K562 (cell line): ENCODE results near the gene HSPA4. TPM values are rescaled to one million over a fixed set of nuclear protein-coding genes. Genes with fewer than 3 reads are reported as not detected.

ENCODE experiments used
- BCL6 ChIP-seq: fragments of 250-450 bp; sonication (Bioruptor Pico); IDR thresholded peaks from 2 replicates; pipeline ENCODE4 v1.4.0; 2020
- CBX5 ChIP-seq: IDR thresholded peaks from 2 replicates; pipeline ENCODE4 v1.6.1; 2014; ENCODE audit warnings: low read depth, borderline replicate concordance
- CREBBP ChIP-seq: IDR thresholded peaks from one replicate; pipeline ENCODE4 v1.6.1; 2012; ENCODE audit warnings: low read depth, mild to moderate bottlenecking, control low read depth, inconsistent platforms, low read length
- HNRNPH1 ChIP-seq: fragments of 200-400 bp; formaldehyde crosslinking; optimal IDR thresholded peaks from 2 replicates; pipeline ENCODE3; 2017; ENCODE audit warnings: low read depth, mild to moderate bottlenecking, low read length, moderate library complexity
- JUND ChIP-seq, 2 experiments: IDR thresholded peaks; 2 replicates in 1 of 2; 3 replicates in 1 of 2; pipeline ENCODE4 v1.6.1; 2011; ENCODE audit warnings: borderline replicate concordance in 2 of 2, low read depth in 2 of 2, low read length in 2 of 2, improper control_type of control experiment in 1 of 2, missing biosample characterization in 1 of 2, missing genetic modification characterization in 1 of 2, missing genetic modification reagents in 1 of 2
- KAT8 ChIP-seq: fragments of 450-650 bp; IDR thresholded peaks from 2 replicates; pipeline ENCODE4 v1.6.1; 2016; ENCODE audit warnings: low read depth, mild to moderate bottlenecking
- KDM5B ChIP-seq: fragments of 200-600 bp; sonication (generic); IDR thresholded peaks from 2 replicates; pipeline ENCODE4 v1.6.1; 2012; ENCODE audit warnings: low read depth, mild to moderate bottlenecking, moderate library complexity, low read length, control low read depth, inconsistent platforms; ENCODE audit not compliant: insufficient replicate concordance
- MCM5 ChIP-seq: fragments of 450-650 bp; IDR thresholded peaks from 2 replicates; pipeline ENCODE4 v1.6.1; 2016; ENCODE audit warnings: low read depth
- POLR2AphosphoS5 ChIP-seq: IDR thresholded peaks from 2 replicates; pipeline ENCODE4 v1.6.1; 2011; ENCODE audit warnings: mild to moderate bottlenecking, low read depth, low read length, moderate library complexity; ENCODE audit not compliant: control insufficient read depth, insufficient read depth
- RBM17 ChIP-seq: fragments of 200-400 bp; formaldehyde crosslinking; IDR thresholded peaks from 2 replicates; pipeline ENCODE4 v1.6.1; 2017; ENCODE audit warnings: low read depth, mild to moderate bottlenecking, low read length, borderline replicate concordance
- SRSF1 ChIP-seq: fragments of 200-400 bp; formaldehyde crosslinking; IDR thresholded peaks from 2 replicates; pipeline ENCODE4 v1.6.1; 2017; ENCODE audit warnings: mild to moderate bottlenecking, low read depth, low read length, moderate library complexity
- SUPT5H ChIP-seq: fragments of 450-650 bp; IDR thresholded peaks from 2 replicates; pipeline ENCODE4 v1.6.1; 2016
- TEAD2 ChIP-seq: fragments of 450-650 bp; IDR thresholded peaks from 2 replicates; pipeline ENCODE4 v1.6.1; 2016; ENCODE audit warnings: missing genetic modification characterization, control low read depth, missing compliant biosample characterization
- TRIM28 ChIP-seq: fragments of 450-650 bp; IDR thresholded peaks from 2 replicates; pipeline ENCODE4 v1.6.1; 2017
- ZC3H11A ChIP-seq: IDR thresholded peaks from 2 replicates; pipeline ENCODE4 v1.6.1; 2012; ENCODE audit warnings: low read depth, low read length, improper control_type of control experiment
- ZFP30 ChIP-seq: fragments of 250-450 bp; sonication (Bioruptor Pico); IDR thresholded peaks from 2 replicates; pipeline ENCODE4 v1.8.0; 2022; ENCODE audit warnings: moderate library complexity, mild to moderate bottlenecking, inconsistent platforms, borderline replicate concordance
- ZNF12 ChIP-seq: sonication (generic); formaldehyde crosslinking; IDR thresholded peaks from 2 replicates; pipeline ENCODE4 v1.4.0; 2020; ENCODE audit warnings: mild to moderate bottlenecking, missing genetic modification reagents
- polyA plus RNA-seq, 8 experiments: library from polyadenylated mRNA; depleted of rRNA in 4 of 8; stranded (reverse) in 5 of 8; unstranded in 3 of 8; fragments of >200 nt; fragmentation: Nextera tagmentation in 2 of 8; fragmentation: Illumina TruSeq in 1 of 8; extraction: Ambion mirVana in 2 of 8; extraction: Trizol in 1 of 8; gene quantifications; 2 replicates each; pipeline versions ENCODE4 v1.2.1 to v1.2.3, GENCODE V29; 2011 to 2014; ENCODE audit warnings: inconsistent platforms in 1 of 8, missing spikeins in 1 of 8
- total RNA-seq, 7 experiments: library from RNA; depleted of rRNA in 6 of 7; stranded (reverse); fragments of >200 nt in 6 of 7; fragmentation: Illumina TruSeq in 2 of 7; extraction: Trizol in 2 of 7; gene quantifications; 2 replicates each; pipeline versions ENCODE4 v1.2.1 to v1.2.3, GENCODE V29; 2011 to 2021; ENCODE audit warnings: low replicate concordance in 1 of 7
- TF ChIP-seq, protein P1 (sequence below): fragments of 450-650 bp; IDR thresholded peaks from 2 replicates; pipeline ENCODE4 v1.6.1; 2017; ENCODE audit warnings: mild to moderate bottlenecking, moderate library complexity
- TF ChIP-seq, protein P2 (sequence below): fragments of 450-650 bp; IDR thresholded peaks from 2 replicates; pipeline ENCODE4 v1.6.1; 2016; ENCODE audit warnings: antibody characterized with exemption
- TF ChIP-seq, protein P3 (sequence below): fragments of 250-450 bp; sonication (Bioruptor Pico); IDR thresholded peaks from 2 replicates; pipeline ENCODE4 v1.5.0; 2021
- TF ChIP-seq, protein P4 (sequence below): fragments of 250-450 bp; sonication (Bioruptor Pico); IDR thresholded peaks from 2 replicates; pipeline ENCODE4 v1.4.0; 2020; ENCODE audit warnings: mild to moderate bottlenecking, moderate library complexity, borderline replicate concordance

HSPA4 gene
- total and polyA plus RNA-seq, 9 of the 15 experiments (the other 6 are each of a cell fraction or from before 2014, with no cell fraction given): 90.3 to 286 (median 148) TPM

DNA sequence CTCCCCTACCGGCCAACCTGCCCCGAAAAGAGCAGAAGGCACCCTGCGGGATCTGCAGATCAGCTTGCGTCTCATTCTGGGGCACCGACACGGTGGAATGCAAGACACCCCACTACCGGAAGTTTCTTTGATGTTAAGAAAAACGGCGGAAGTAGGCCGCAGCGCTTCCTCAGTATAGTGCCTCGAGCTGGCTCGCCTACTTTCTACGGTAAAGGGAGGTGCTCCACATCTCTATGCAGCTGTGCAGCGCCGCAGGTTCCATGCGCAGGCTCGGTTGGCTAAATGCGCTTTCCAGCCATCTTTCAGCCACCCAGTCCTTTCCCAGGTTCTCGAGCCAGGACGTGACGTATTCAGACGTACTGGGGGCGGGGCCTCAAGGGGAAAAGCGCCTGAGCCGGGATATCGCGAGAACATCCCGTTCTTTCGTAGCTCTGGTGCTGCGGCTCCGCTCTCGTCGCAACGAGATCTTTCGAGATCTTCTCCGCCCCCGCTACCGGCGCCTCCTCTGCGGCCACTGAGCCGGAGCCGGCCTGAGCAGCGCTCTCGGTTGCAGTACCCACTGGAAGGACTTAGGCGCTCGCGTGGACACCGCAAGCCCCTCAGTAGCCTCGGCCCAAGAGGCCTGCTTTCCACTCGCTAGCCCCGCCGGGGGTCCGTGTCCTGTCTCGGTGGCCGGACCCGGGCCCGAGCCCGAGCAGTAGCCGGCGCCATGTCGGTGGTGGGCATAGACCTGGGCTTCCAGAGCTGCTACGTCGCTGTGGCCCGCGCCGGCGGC is at the start of gene HSPA4 (continued):
- TF ChIP-seq KDM5B: peak; percentile 95
- no peak for TF ChIP-seq BCL6 (CRISPR knock-in tag)
- TF ChIP-seq SUPT5H: peak; percentile 95
- TF ChIP-seq, protein P1, sequence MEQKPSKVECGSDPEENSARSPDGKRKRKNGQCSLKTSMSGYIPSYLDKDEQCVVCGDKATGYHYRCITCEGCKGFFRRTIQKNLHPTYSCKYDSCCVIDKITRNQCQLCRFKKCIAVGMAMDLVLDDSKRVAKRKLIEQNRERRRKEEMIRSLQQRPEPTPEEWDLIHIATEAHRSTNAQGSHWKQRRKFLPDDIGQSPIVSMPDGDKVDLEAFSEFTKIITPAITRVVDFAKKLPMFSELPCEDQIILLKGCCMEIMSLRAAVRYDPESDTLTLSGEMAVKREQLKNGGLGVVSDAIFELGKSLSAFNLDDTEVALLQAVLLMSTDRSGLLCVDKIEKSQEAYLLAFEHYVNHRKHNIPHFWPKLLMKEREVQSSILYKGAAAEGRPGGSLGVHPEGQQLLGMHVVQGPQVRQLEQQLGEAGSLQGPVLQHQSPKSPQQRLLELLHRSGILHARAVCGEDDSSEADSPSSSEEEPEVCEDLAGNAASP: no peak
- TF ChIP-seq CREBBP: no peak
- TF ChIP-seq MCM5: no peak
- TF ChIP-seq HNRNPH1: no peak
- no peak for TF ChIP-seq RBM17
- TF ChIP-seq, protein P2, sequence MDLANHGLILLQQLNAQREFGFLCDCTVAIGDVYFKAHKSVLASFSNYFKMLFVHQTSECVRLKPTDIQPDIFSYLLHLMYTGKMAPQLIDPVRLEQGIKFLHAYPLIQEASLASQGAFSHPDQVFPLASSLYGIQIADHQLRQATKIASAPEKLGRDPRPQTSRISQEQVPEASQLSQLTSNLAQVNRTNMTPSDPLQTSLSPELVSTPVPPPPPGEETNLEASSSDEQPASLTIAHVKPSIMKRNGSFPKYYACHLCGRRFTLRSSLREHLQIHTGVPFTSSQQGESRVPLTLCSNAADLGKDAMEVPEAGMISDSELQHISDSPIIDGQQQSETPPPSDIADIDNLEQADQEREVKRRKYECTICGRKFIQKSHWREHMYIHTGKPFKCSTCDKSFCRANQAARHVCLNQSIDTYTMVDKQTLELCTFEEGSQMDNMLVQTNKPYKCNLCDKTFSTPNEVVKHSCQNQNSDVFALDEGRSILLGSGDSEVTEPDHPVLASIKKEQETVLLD: peak; percentile 30; the same call in 1 of the 2 replicates
- no peak for TF ChIP-seq CBX5
- no peak for TF ChIP-seq TEAD2
- peak; percentile 56; the same call in 1 of the 2 replicates for TF ChIP-seq TRIM28
- peak; percentile 95 for TF ChIP-seq POLR2AphosphoS5
- no peak for TF ChIP-seq ZFP30 (CRISPR knock-in tag)
- TF ChIP-seq, protein P3, sequence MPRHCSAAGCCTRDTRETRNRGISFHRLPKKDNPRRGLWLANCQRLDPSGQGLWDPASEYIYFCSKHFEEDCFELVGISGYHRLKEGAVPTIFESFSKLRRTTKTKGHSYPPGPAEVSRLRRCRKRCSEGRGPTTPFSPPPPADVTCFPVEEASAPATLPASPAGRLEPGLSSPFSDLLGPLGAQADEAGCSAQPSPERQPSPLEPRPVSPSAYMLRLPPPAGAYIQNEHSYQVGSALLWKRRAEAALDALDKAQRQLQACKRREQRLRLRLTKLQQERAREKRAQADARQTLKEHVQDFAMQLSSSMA (CRISPR knock-in tag): no peak
- TF ChIP-seq SRSF1: no peak
- peak; percentile 27; the same call in 1 of the 2 replicates for TF ChIP-seq JUND (IDR thresholded peaks at IDR 0.05; ENCODE audit: borderline replicate concordance, low read depth, low read length)
- TF ChIP-seq JUND (tag; IDR thresholded peaks at IDR 0.05; ENCODE audit: borderline replicate concordance, low read depth, low read length): 0 out of 3 replicates have a peak, but pooled peaks have one; percentile 23
- peak; percentile 38; the same call in 1 of the 2 replicates for TF ChIP-seq ZNF12 (CRISPR knock-in tag)
- no peak for TF ChIP-seq KAT8
- TF ChIP-seq, protein P4, sequence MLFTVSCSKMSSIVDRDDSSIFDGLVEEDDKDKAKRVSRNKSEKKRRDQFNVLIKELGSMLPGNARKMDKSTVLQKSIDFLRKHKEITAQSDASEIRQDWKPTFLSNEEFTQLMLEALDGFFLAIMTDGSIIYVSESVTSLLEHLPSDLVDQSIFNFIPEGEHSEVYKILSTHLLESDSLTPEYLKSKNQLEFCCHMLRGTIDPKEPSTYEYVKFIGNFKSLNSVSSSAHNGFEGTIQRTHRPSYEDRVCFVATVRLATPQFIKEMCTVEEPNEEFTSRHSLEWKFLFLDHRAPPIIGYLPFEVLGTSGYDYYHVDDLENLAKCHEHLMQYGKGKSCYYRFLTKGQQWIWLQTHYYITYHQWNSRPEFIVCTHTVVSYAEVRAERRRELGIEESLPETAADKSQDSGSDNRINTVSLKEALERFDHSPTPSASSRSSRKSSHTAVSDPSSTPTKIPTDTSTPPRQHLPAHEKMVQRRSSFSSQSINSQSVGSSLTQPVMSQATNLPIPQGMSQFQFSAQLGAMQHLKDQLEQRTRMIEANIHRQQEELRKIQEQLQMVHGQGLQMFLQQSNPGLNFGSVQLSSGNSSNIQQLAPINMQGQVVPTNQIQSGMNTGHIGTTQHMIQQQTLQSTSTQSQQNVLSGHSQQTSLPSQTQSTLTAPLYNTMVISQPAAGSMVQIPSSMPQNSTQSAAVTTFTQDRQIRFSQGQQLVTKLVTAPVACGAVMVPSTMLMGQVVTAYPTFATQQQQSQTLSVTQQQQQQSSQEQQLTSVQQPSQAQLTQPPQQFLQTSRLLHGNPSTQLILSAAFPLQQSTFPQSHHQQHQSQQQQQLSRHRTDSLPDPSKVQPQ (CRISPR knock-in tag): no peak
- TF ChIP-seq ZC3H11A: no peak
